GM12865 (cell line): ENCODE measurements around the gene HEATR9.
A peak's percentile ranks its signal among the peaks of the same experiment; 100 is the strongest.
"Not testable (repeated sequence)": the region's sequence is repeated elsewhere in the genome, so short reads cannot be mapped to it uniquely, and the experiment has no call there.

Experiments used
- DNase-seq: peaks from one replicate; pipeline ENCODE4 v3.0.0; 2010; ENCODE audit warnings: low read depth
- H3K4me3 ChIP-seq: 2 replicates; pipeline ENCODE4 v1.5.1; 2011; ENCODE audit warnings: mild to moderate bottlenecking, low read depth, low read length, control low read depth
- CTCF ChIP-seq: IDR thresholded peaks from 2 replicates; pipeline ENCODE4 v1.5.1; 2011; ENCODE audit warnings: low read length, control low read depth, low read depth, inconsistent platforms; ENCODE audit not compliant: insufficient read depth; ENCODE audit errors: missing control alignments

HEATR9 gene

GRCh38 chr17:35901631-35902175 is 33.0 kb upstream of the HEATR9 start:
- DNase-seq, result no peak
- TF ChIP-seq CTCF, result no peak

GRCh38 chr17:35900708-35901480 is 32.2 kb upstream of the HEATR9 start:
- no peak for DNase-seq
- H3K4me3 ChIP-seq, result no peak overlapping the region
- TF ChIP-seq CTCF, result no peak

More at GRCh38 chr17:35901631-35902175, 33.0 kb upstream of the HEATR9 start:
- H3K4me3 ChIP-seq, result no peak overlapping the region

- DNase-seq, result no peak
- no peak for TF ChIP-seq CTCF
- no peak overlapping the region for H3K4me3 ChIP-seq
Observed at GRCh38 chr17:35900280-35900679, 31.6 kb upstream of the HEATR9 start.

GRCh38 chr17:35898283-35899070 is 29.8 kb upstream of the HEATR9 start:
- DNase-seq, result no peak
- H3K4me3 ChIP-seq, result no peak overlapping the region
- TF ChIP-seq CTCF, result no peak

DNA sequence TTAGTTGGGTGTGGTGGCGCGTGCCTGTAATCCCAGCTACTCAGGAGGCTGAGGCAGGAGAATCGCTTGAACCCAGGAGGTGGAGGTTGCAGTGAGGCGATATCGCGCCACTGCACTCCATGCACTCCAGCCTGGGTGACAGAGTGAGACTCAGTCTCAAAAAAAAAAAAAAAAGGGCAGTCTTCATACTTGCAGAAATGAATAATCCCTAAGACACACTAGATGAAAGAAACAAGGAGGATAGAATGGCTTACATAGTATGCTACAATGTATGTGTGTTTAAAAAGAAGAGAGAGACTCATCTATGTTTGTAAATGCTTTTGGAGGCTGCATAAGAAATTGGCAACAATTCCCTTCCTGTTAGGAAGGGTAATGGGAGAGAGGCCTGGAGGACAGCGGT is 29.1 kb upstream of the HEATR9 start:
- DNase-seq, result not testable (repeated sequence)

GRCh38 chr17:35895636-35896587 is 27.2 kb upstream of the HEATR9 start:
- TF ChIP-seq CTCF, result no peak
- peak; percentile 59 for DNase-seq
- H3K4me3 ChIP-seq, result no peak overlapping the region

More for the DNA sequence above, 29.1 kb upstream of the HEATR9 start:
- H3K4me3 ChIP-seq, result not testable (repeated sequence)
